HepG2 (cell line): Measurements from ENCODE around the gene DNAJB11. TPM values are rescaled to one million over a fixed set of nuclear protein-coding genes. Genes with fewer than 3 reads are reported as not detected.

ENCODE experiments used
- CEBPG ChIP-seq: IDR thresholded peaks from 2 replicates; pipeline ENCODE4 v1.6.1; 2016
- E2F5 ChIP-seq: sonication (generic); formaldehyde crosslinking; conservative IDR thresholded peaks from 2 replicates; pipeline ENCODE4 v1.4.0; 2020; ENCODE audit warnings: missing genetic modification reagents
- EHMT2 ChIP-seq: fragments of 200-600 bp; sonication (generic); IDR thresholded peaks from 2 replicates; pipeline ENCODE4 v1.7.0; 2017; ENCODE audit warnings: antibody characterized with exemption, low read depth, low read length, borderline replicate concordance
- HINFP ChIP-seq: sonication (generic); formaldehyde crosslinking; IDR thresholded peaks from 2 replicates; pipeline ENCODE4 v1.4.0; 2020; ENCODE audit warnings: low read depth, mild to moderate bottlenecking, missing genetic modification reagents
- MED8 ChIP-seq: sonication (generic); formaldehyde crosslinking; IDR thresholded peaks from 2 replicates; pipeline ENCODE4 v1.8.1; 2023; ENCODE audit warnings: mild to moderate bottlenecking, missing genetic modification reagents; ENCODE audit not compliant: insufficient replicate concordance
- MIXL1 ChIP-seq: IDR thresholded peaks from 2 replicates; pipeline ENCODE4 v1.6.1; 2016
- NR2C2 ChIP-seq: sonication (generic); formaldehyde crosslinking; IDR thresholded peaks from 2 replicates; pipeline ENCODE4 v1.4.0; 2020; ENCODE audit warnings: missing genetic modification reagents, mild to moderate bottlenecking, moderate library complexity, borderline replicate concordance
- POLR2A ChIP-seq, 2 experiments: IDR thresholded peaks; 2 replicates each; pipeline ENCODE4 v1.6.1; 2011; ENCODE audit warnings: low read depth in 2 of 2, low read length in 2 of 2, mild to moderate bottlenecking in 1 of 2, moderate library complexity in 1 of 2; ENCODE audit not compliant: insufficient read depth in 1 of 2
- RBFOX2 ChIP-seq: fragments of 200-400 bp; formaldehyde crosslinking; IDR thresholded peaks from 2 replicates; pipeline ENCODE4 v1.6.1; 2017; ENCODE audit warnings: low read depth, mild to moderate bottlenecking, low read length
- REL ChIP-seq: sonication (generic); formaldehyde crosslinking; conservative IDR thresholded peaks from 2 replicates; pipeline ENCODE4 v1.8.0; 2022; ENCODE audit warnings: mild to moderate bottlenecking, missing genetic modification reagents, moderate library complexity
- SATB2 ChIP-seq: sonication (generic); formaldehyde crosslinking; IDR thresholded peaks from 2 replicates; pipeline ENCODE4 v1.5.0; 2020; ENCODE audit warnings: missing genetic modification reagents
- SMC3 ChIP-seq: IDR thresholded peaks from 2 replicates; pipeline ENCODE4 v1.6.1; 2011; ENCODE audit warnings: low read length, improper control_type of control experiment
- SOX5 ChIP-seq: IDR thresholded peaks from 2 replicates; pipeline ENCODE4 v1.6.1; 2016; ENCODE audit warnings: borderline replicate concordance
- TCF12 ChIP-seq, 2 experiments: fragments of 450-650 bp in 1 of 2; sonication (generic) in 1 of 2; formaldehyde crosslinking in 1 of 2; IDR thresholded peaks; 2 replicates each; pipeline versions ENCODE4 v1.6.1 to v1.8.0; 2017 to 2022; ENCODE audit warnings: antibody characterized with exemption in 1 of 2, mild to moderate bottlenecking in 1 of 2, missing genetic modification reagents in 1 of 2, moderate library complexity in 1 of 2
- TFE3 ChIP-seq: IDR thresholded peaks from 2 replicates; pipeline ENCODE4 v1.6.1; 2016
- TSC22D2 ChIP-seq: sonication (generic); formaldehyde crosslinking; IDR thresholded peaks from 2 replicates; pipeline ENCODE4 v1.5.1; 2020; ENCODE audit warnings: missing genetic modification reagents, mild to moderate bottlenecking, borderline replicate concordance
- ZC3H13 ChIP-seq: sonication (generic); formaldehyde crosslinking; IDR thresholded peaks from 2 replicates; pipeline ENCODE4 v1.8.1; 2023; ENCODE audit warnings: mild to moderate bottlenecking, missing genetic modification reagents, moderate library complexity
- ZFP36L1 ChIP-seq: sonication (generic); formaldehyde crosslinking; IDR thresholded peaks from 2 replicates; pipeline ENCODE4 v1.8.0; 2022; ENCODE audit warnings: mild to moderate bottlenecking, missing genetic modification reagents, moderate library complexity
- ZNF331 ChIP-seq: sonication (generic); formaldehyde crosslinking; IDR thresholded peaks from 2 replicates; pipeline ENCODE4 v1.4.0; 2020; ENCODE audit warnings: missing genetic modification reagents
- ZNF567 ChIP-seq: sonication (generic); formaldehyde crosslinking; IDR thresholded peaks from 2 replicates; pipeline ENCODE4 v1.8.1; 2023; ENCODE audit warnings: mild to moderate bottlenecking, missing genetic modification reagents, borderline replicate concordance
- ZNF841 ChIP-seq: sonication (generic); formaldehyde crosslinking; IDR thresholded peaks from 2 replicates; pipeline ENCODE4 v1.8.1; 2023; ENCODE audit warnings: missing genetic modification reagents, borderline replicate concordance
- ZNF878 ChIP-seq: sonication (generic); formaldehyde crosslinking; IDR thresholded peaks from 2 replicates; pipeline ENCODE4 v1.8.1; 2023; ENCODE audit warnings: mild to moderate bottlenecking, missing genetic modification reagents, moderate library complexity
- polyA plus RNA-seq, 8 experiments: library from polyadenylated mRNA; depleted of rRNA in 3 of 8; stranded (reverse) in 7 of 8; unstranded in 1 of 8; fragments of >200 nt; fragmentation: Illumina TruSeq in 4 of 8; extraction: Trizol in 4 of 8; gene quantifications; 2 replicates each; pipeline versions ENCODE4 v1.2.1 to v1.2.3, GENCODE V29; 2011 to 2016; ENCODE audit warnings: low read depth in 4 of 8, missing spikeins in 1 of 8, mixed read lengths in 1 of 8; ENCODE audit not compliant: insufficient read depth in 1 of 8
- total RNA-seq, 5 experiments: library from RNA; depleted of rRNA; stranded (reverse); fragments of >200 nt; fragmentation: Illumina TruSeq; extraction: Trizol; gene quantifications; 2 replicates each; pipeline ENCODE4 v1.2.3, GENCODE V29; 2016; ENCODE audit warnings: low read depth in 1 of 5
- TF ChIP-seq, protein P1 (sequence below): sonication (generic); formaldehyde crosslinking; IDR thresholded peaks from 2 replicates; pipeline ENCODE4 v1.8.0; 2022; ENCODE audit warnings: missing genetic modification reagents, mild to moderate bottlenecking, moderate library complexity, borderline replicate concordance

Gene DNAJB11
- total and polyA plus RNA-seq, 2 of the 13 experiments (the other 11 are each of a cell fraction or from before 2014, with no cell fraction given): 41.0 to 132 TPM

DNA sequence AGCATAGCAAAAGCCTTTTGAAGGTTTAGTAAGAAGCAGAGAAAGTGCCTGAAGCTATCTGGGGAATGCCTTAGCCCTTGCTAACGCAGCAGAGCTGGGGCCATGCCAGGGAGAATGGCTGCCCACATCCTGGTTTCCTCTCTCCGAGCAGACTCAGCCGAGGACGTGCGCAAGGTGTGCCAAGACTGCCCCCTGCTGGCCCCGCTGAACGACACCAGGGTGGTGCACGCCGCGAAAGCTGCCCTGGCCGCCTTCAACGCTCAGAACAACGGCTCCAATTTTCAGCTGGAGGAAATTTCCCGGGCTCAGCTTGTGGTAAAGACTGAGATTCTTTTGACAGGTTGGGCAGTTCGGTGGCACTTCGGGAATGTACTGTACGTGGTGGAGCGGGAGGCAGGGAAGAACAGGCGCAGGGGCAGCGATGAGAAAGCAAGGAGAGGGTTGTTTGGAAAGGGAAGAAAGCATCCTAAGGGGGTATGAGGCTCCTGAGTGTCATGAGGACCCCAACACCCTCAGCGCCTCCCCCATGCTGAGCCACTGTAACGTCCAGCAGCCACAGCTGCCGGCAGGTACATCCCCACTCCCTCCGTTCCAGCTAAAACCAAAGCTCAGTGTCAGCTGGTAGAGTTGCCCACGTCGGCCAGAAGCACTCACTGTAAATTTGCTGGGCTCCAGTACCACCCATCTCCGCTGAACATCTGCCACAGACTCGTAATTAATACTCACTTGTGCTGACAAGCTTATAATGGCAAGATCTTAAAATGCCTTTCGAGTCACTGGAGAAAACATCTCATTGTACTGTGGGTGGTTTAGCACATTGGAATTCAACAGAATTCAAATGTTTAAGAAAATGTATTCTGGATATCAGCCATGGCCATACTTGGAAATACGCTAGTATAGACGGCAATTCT, 46.8 kb downstream of the DNAJB11 start (continued):
- TF ChIP-seq HINFP: 0 out of 2 replicates have a peak, but pooled peaks have one; percentile 32
- TF ChIP-seq, protein P1, sequence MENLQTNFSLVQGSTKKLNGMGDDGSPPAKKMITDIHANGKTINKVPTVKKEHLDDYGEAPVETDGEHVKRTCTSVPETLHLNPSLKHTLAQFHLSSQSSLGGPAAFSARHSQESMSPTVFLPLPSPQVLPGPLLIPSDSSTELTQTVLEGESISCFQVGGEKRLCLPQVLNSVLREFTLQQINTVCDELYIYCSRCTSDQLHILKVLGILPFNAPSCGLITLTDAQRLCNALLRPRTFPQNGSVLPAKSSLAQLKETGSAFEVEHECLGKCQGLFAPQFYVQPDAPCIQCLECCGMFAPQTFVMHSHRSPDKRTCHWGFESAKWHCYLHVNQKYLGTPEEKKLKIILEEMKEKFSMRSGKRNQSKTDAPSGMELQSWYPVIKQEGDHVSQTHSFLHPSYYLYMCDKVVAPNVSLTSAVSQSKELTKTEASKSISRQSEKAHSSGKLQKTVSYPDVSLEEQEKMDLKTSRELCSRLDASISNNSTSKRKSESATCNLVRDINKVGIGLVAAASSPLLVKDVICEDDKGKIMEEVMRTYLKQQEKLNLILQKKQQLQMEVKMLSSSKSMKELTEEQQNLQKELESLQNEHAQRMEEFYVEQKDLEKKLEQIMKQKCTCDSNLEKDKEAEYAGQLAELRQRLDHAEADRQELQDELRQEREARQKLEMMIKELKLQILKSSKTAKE: peak; percentile 46; the same call in 1 of the 2 replicates
- TF ChIP-seq RBFOX2: peak; percentile 96
- peak; percentile 95 for TF ChIP-seq ZC3H13
- TF ChIP-seq ZFP36L1 (CRISPR knock-in tag): peak; percentile 84
- peak; percentile 4 for TF ChIP-seq MED8 (CRISPR knock-in tag)
- no peak for TF ChIP-seq E2F5 (CRISPR knock-in tag)
- peak; percentile 50; the same call in 1 of the 2 replicates for TF ChIP-seq MIXL1 (CRISPR knock-in tag)
- TF ChIP-seq ZNF878 (CRISPR knock-in tag): peak; percentile 44
- TF ChIP-seq ZNF567 (CRISPR knock-in tag): no peak
- TF ChIP-seq SMC3: peak; percentile 36; the same call in 1 of the 2 replicates
- no peak for TF ChIP-seq TFE3
- 0 out of 2 replicates have a peak, but pooled peaks have one; percentile 5 for TF ChIP-seq CEBPG (CRISPR knock-in tag)
- TF ChIP-seq ZNF331 (CRISPR knock-in tag): 0 out of 2 replicates have a peak, but pooled peaks have one; percentile 12
- TF ChIP-seq TCF12 (IDR thresholded peaks at IDR 0.05): no peak
- TF ChIP-seq TCF12 (CRISPR knock-in tag; IDR thresholded peaks at IDR 0.05): no peak
- no peak for TF ChIP-seq TSC22D2
- 0 out of 2 replicates have a peak, but pooled peaks have one; percentile 49 for TF ChIP-seq SATB2 (CRISPR knock-in tag)
- TF ChIP-seq POLR2A (IDR thresholded peaks at IDR 0.05; ENCODE audit: insufficient read depth in 1 of 2, low read depth in 2 of 2, low read length in 2 of 2): peak in 1 of 2 experiments; percentile 61; a peak in 3 of 4 replicates
- no peak for TF ChIP-seq SOX5 (CRISPR knock-in tag)
- no peak; the same call in 1 of the 2 replicates for TF ChIP-seq ZNF841 (CRISPR knock-in tag)
- TF ChIP-seq EHMT2: no peak
- 0 out of 2 replicates have a peak, but pooled peaks have one; percentile 28 for TF ChIP-seq REL (CRISPR knock-in tag)
- TF ChIP-seq NR2C2: no peak
